ENCODE results near the gene ILDR2.

The ILDR2 gene

DNA sequence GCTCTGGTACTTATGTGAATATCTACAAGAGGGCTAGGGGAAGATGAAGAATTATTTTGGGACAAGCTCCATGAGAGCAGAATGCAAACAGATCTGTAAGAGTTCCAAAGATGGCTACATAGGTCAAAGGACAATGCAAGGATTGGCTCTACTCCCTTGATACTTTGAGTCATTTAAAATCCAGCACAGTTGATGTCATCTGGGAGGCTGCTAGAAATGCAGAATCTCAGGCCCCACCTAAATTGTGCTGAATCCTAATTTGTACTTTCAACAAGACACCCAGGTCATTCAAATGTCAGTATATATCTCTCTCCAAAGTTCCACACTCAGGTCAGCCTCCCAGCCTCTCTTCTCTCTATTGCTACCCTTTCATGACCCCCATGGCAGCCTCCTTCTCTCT, 75.6 kb downstream of the ILDR2 start:
- TF ChIP-seq ISL1 (CRISPR knock-in tag; IDR thresholded peaks at IDR 0.05): no peak
- TF ChIP-seq, protein P1, sequence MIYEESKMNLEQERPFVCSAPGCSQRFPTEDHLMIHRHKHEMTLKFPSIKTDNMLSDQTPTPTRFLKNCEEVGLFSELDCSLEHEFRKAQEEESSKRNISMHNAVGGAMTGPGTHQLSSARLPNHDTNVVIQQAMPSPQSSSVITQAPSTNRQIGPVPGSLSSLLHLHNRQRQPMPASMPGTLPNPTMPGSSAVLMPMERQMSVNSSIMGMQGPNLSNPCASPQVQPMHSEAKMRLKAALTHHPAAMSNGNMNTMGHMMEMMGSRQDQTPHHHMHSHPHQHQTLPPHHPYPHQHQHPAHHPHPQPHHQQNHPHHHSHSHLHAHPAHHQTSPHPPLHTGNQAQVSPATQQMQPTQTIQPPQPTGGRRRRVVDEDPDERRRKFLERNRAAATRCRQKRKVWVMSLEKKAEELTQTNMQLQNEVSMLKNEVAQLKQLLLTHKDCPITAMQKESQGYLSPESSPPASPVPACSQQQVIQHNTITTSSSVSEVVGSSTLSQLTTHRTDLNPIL (CRISPR knock-in tag; IDR thresholded peaks at IDR 0.05; ENCODE audit: low read depth): no peak
- no peak for TF ChIP-seq PPARA (CRISPR knock-in tag; IDR thresholded peaks at IDR 0.05; ENCODE audit: borderline replicate concordance)
- TF ChIP-seq, protein P2, sequence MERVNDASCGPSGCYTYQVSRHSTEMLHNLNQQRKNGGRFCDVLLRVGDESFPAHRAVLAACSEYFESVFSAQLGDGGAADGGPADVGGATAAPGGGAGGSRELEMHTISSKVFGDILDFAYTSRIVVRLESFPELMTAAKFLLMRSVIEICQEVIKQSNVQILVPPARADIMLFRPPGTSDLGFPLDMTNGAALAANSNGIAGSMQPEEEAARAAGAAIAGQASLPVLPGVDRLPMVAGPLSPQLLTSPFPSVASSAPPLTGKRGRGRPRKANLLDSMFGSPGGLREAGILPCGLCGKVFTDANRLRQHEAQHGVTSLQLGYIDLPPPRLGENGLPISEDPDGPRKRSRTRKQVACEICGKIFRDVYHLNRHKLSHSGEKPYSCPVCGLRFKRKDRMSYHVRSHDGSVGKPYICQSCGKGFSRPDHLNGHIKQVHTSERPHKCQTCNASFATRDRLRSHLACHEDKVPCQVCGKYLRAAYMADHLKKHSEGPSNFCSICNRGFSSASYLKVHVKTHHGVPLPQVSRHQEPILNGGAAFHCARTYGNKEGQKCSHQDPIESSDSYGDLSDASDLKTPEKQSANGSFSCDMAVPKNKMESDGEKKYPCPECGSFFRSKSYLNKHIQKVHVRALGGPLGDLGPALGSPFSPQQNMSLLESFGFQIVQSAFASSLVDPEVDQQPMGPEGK (CRISPR knock-in tag; IDR thresholded peaks at IDR 0.05; ENCODE audit: borderline replicate concordance): no peak
- TF ChIP-seq ZNF70 (CRISPR knock-in tag; IDR thresholded peaks at IDR 0.05): no peak
- TF ChIP-seq ZNF8 (CRISPR knock-in tag; IDR thresholded peaks at IDR 0.05): no peak
- TF ChIP-seq TOX (CRISPR knock-in tag; IDR thresholded peaks at IDR 0.05; ENCODE audit: borderline replicate concordance): no peak
- no peak for TF ChIP-seq RARB (CRISPR knock-in tag; IDR thresholded peaks at IDR 0.05)
- TF ChIP-seq ZNF565 (CRISPR knock-in tag; conservative IDR thresholded peaks at IDR 0.05; ENCODE audit: low read depth): no peak
- TF ChIP-seq, protein P3, sequence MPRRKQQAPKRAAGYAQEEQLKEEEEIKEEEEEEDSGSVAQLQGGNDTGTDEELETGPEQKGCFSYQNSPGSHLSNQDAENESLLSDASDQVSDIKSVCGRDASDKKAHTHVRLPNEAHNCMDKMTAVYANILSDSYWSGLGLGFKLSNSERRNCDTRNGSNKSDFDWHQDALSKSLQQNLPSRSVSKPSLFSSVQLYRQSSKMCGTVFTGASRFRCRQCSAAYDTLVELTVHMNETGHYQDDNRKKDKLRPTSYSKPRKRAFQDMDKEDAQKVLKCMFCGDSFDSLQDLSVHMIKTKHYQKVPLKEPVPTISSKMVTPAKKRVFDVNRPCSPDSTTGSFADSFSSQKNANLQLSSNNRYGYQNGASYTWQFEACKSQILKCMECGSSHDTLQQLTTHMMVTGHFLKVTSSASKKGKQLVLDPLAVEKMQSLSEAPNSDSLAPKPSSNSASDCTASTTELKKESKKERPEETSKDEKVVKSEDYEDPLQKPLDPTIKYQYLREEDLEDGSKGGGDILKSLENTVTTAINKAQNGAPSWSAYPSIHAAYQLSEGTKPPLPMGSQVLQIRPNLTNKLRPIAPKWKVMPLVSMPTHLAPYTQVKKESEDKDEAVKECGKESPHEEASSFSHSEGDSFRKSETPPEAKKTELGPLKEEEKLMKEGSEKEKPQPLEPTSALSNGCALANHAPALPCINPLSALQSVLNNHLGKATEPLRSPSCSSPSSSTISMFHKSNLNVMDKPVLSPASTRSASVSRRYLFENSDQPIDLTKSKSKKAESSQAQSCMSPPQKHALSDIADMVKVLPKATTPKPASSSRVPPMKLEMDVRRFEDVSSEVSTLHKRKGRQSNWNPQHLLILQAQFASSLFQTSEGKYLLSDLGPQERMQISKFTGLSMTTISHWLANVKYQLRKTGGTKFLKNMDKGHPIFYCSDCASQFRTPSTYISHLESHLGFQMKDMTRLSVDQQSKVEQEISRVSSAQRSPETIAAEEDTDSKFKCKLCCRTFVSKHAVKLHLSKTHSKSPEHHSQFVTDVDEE (CRISPR knock-in tag; IDR thresholded peaks at IDR 0.05): no peak
- no peak for TF ChIP-seq ZFP30 (CRISPR knock-in tag; IDR thresholded peaks at IDR 0.05)
- TF ChIP-seq OSR1 (CRISPR knock-in tag; IDR thresholded peaks at IDR 0.05): no peak
- no peak for TF ChIP-seq ZC3H10 (CRISPR knock-in tag; IDR thresholded peaks at IDR 0.05)
- TF ChIP-seq, protein P4, sequence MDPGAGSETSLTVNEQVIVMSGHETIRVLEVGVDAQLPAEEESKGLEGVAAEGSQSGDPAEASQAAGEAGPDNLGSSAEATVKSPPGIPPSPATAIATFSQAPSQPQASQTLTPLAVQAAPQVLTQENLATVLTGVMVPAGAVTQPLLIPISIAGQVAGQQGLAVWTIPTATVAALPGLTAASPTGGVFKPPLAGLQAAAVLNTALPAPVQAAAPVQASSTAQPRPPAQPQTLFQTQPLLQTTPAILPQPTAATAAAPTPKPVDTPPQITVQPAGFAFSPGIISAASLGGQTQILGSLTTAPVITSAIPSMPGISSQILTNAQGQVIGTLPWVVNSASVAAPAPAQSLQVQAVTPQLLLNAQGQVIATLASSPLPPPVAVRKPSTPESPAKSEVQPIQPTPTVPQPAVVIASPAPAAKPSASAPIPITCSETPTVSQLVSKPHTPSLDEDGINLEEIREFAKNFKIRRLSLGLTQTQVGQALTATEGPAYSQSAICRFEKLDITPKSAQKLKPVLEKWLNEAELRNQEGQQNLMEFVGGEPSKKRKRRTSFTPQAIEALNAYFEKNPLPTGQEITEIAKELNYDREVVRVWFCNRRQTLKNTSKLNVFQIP (CRISPR knock-in tag; IDR thresholded peaks at IDR 0.05; ENCODE audit: borderline replicate concordance, low read depth): no peak
- no peak for TF ChIP-seq GLIS3 (CRISPR knock-in tag; IDR thresholded peaks at IDR 0.05)
- TF ChIP-seq ARNTL (CRISPR knock-in tag; IDR thresholded peaks at IDR 0.05; ENCODE audit: borderline replicate concordance, low read depth): no peak
- TF ChIP-seq CSDC2 (CRISPR knock-in tag; IDR thresholded peaks at IDR 0.05): no peak
- no peak for TF ChIP-seq SNAI2 (CRISPR knock-in tag; IDR thresholded peaks at IDR 0.05)
- ATAC-seq: no peak

DNA sequence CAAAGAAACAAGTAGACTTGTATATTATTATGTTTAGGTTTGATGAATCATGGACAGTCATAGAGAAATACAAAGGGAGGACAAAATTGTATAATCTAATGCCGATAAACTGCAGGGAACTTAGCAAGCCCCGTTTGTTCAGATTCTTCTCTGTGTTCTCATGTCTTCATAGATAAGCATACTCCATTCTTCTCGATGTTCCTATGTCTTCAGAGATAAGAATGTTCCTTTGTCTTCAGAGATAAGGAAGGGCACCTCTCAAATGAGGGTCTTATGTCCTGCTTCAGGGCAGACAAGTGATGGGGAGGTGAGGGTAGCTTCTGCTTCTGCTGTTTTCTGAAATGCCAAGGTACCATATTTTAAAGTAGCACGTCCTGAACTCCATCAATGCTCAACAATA, 79.6 kb downstream of the ILDR2 start:
- no peak for ATAC-seq
- TF ChIP-seq BACH2 (CRISPR knock-in tag; IDR thresholded peaks at IDR 0.05; ENCODE audit: borderline replicate concordance) (no peak), SNAI2 (CRISPR knock-in tag; IDR thresholded peaks at IDR 0.05) (no peak), ZNF70 (CRISPR knock-in tag; IDR thresholded peaks at IDR 0.05) (no peak), ZFP30 (CRISPR knock-in tag; IDR thresholded peaks at IDR 0.05) (no peak), RARB (CRISPR knock-in tag; IDR thresholded peaks at IDR 0.05) (no peak), ISL1 (CRISPR knock-in tag; IDR thresholded peaks at IDR 0.05) (no peak), ARNTL (CRISPR knock-in tag; IDR thresholded peaks at IDR 0.05; ENCODE audit: borderline replicate concordance, low read depth) (no peak), CSDC2 (CRISPR knock-in tag; IDR thresholded peaks at IDR 0.05) (no peak), ESRRG (CRISPR knock-in tag; IDR thresholded peaks at IDR 0.05) (no peak)
- TF ChIP-seq, protein P3 (CRISPR knock-in tag; IDR thresholded peaks at IDR 0.05): no peak
- TF ChIP-seq, protein P5, sequence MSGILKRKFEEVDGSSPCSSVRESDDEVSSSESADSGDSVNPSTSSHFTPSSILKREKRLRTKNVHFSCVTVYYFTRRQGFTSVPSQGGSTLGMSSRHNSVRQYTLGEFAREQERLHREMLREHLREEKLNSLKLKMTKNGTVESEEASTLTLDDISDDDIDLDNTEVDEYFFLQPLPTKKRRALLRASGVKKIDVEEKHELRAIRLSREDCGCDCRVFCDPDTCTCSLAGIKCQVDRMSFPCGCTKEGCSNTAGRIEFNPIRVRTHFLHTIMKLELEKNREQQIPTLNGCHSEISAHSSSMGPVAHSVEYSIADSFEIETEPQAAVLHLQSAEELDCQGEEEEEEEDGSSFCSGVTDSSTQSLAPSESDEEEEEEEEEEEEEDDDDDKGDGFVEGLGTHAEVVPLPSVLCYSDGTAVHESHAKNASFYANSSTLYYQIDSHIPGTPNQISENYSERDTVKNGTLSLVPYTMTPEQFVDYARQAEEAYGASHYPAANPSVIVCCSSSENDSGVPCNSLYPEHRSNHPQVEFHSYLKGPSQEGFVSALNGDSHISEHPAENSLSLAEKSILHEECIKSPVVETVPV (CRISPR knock-in tag; IDR thresholded peaks at IDR 0.05): no peak
